ENCODE measurements around the gene CLEC16A. TPM values are rescaled to one million over a fixed set of nuclear protein-coding genes. Genes with fewer than 3 reads are reported as not detected.

CLEC16A gene
- total and polyA plus RNA-seq, 9 of the 15 experiments (the other 6 are each of a cell fraction or from before 2014, with no cell fraction given) = 1.00 to 22.3 (median 10.0) TPM

- no peak for TF ChIP-seq TRIM25 (IDR thresholded peaks at IDR 0.05; ENCODE audit: borderline replicate concordance)
- TF ChIP-seq ATF2 (CRISPR knock-in tag; IDR thresholded peaks at IDR 0.05) = no peak
- peak; percentile 87 for TF ChIP-seq PKNOX1 (IDR thresholded peaks at IDR 0.05)
- TF ChIP-seq TFE3 (CRISPR knock-in tag; IDR thresholded peaks at IDR 0.05) = no peak
- TF ChIP-seq ZC3H8 (IDR thresholded peaks at IDR 0.05) = no peak
- 0 out of 2 replicates have a peak, but pooled peaks have one; percentile 3 for TF ChIP-seq MAFF (IDR thresholded peaks at IDR 0.05; ENCODE audit: low read length)
- TF ChIP-seq PBX2 (CRISPR knock-in tag; IDR thresholded peaks at IDR 0.05; ENCODE audit: low read depth) = no peak
- TF ChIP-seq PBX2 (tag; conservative IDR thresholded peaks at IDR 0.05; ENCODE audit: low read depth) = peak; percentile 80
- TF ChIP-seq CUX1 (CRISPR knock-in tag; IDR thresholded peaks at IDR 0.05) = no peak
- no peak; the same call in 1 of the 2 replicates for TF ChIP-seq HLTF (IDR thresholded peaks at IDR 0.05)
These were observed 160.9 kb downstream of the CLEC16A start (continued) for GRCh38 chr16:11105038-11105903.

Measured in K562 (cell line).